NOMO-1 treated with DMSO at 0.1 percent for 48 hours (cell line): ENCODE results near the gene LAPTM4A.
A peak's percentile ranks its signal among the peaks of the same experiment; 100 is the strongest.

Experiments
- DNase-seq: peaks from one replicate; lab custom pipeline; 2025; ENCODE audit not compliant: unreplicated experiment; lab: John Stamatoyannopoulos, UW

The LAPTM4A gene

GRCh38 chr2:20023688-20024087 lies 27.7 kb downstream of the LAPTM4A start:
- no peak for DNase-seq

- DNase-seq, result peak; percentile 38
These were observed 29.9 kb downstream of the LAPTM4A start for GRCh38 chr2:20021405-20022009.

- DNase-seq, result no peak
These were observed 31.7 kb downstream of the LAPTM4A start for GRCh38 chr2:20019747-20020146.

GRCh38 chr2:20018601-20019152 lies 32.8 kb downstream of the LAPTM4A start:
- no peak for DNase-seq

- no peak for DNase-seq
These were observed 35.1 kb downstream of the LAPTM4A start for GRCh38 chr2:20016346-20016745.

GRCh38 chr2:20015482-20016083 lies 35.8 kb downstream of the LAPTM4A start:
- DNase-seq, result peak; percentile 26

GRCh38 chr2:20013126-20013849 lies 38.1 kb downstream of the LAPTM4A start:
- DNase-seq, result no peak

GRCh38 chr2:20012282-20013125 lies 38.9 kb downstream of the LAPTM4A start, which contains the start of gene MATN3:
MATN3 (minus strand) TSS chr2:20012668; CDS start chr2:20012631, 37 bp downstream.
- no peak for DNase-seq

GRCh38 chr2:20012032-20012281 lies 39.5 kb downstream of the LAPTM4A start:
- DNase-seq, result no peak

GRCh38 chr2:20011276-20012031 lies 40.0 kb downstream of the LAPTM4A start:
- no peak for DNase-seq

- no peak for DNase-seq
These were observed 42.7 kb downstream of the LAPTM4A start for GRCh38 chr2:20008703-20009102.

- DNase-seq, result no peak
These were observed 45.4 kb downstream of the LAPTM4A start for GRCh38 chr2:20005891-20006470.

GRCh38 chr2:20005067-20005627 lies 46.3 kb downstream of the LAPTM4A start:
- no peak for DNase-seq

- DNase-seq, result no peak
These were observed 50.0 kb downstream of the LAPTM4A start for GRCh38 chr2:20001361-20001863.

- DNase-seq, result no peak
These were observed 57.7 kb downstream of the LAPTM4A start for GRCh38 chr2:19993731-19994130.

- DNase-seq, result no peak
These were observed 59.5 kb downstream of the LAPTM4A start for GRCh38 chr2:19991895-19992294.

- no peak for DNase-seq
These were observed 61.1 kb downstream of the LAPTM4A start for GRCh38 chr2:19990416-19990728.

GRCh38 chr2:19989667-19990415 lies 61.6 kb downstream of the LAPTM4A start, which contains the start of gene WDR35:
WDR35 (minus strand) TSS chr2:19990105; CDS start chr2:19990015, 90 bp downstream.
- DNase-seq, result peak; percentile 23

GRCh38 chr2:19989342-19989666 lies 62.1 kb downstream of the LAPTM4A start:
- DNase-seq, result no peak
